HEK293T (cell line): Measurements from ENCODE around the gene TNFAIP6.
"Not testable (repeated sequence)": the region's sequence is repeated elsewhere in the genome, so short reads cannot be mapped to it uniquely, and the experiment has no call there.

Experiments used
- ARNT ChIP-seq: fragments of 450-650 bp; IDR thresholded peaks from 2 replicates; pipeline ENCODE4 v1.6.1; 2017; ENCODE audit warnings: mild to moderate bottlenecking
- BHLHE40 ChIP-seq: fragments of 450-650 bp; IDR thresholded peaks from 2 replicates; pipeline ENCODE4 v1.6.1; 2016; ENCODE audit warnings: mild to moderate bottlenecking, moderate library complexity, borderline replicate concordance
- FOXA1 ChIP-seq: fragments of 450-650 bp; IDR thresholded peaks from 2 replicates; pipeline ENCODE4 v1.6.1; 2016; ENCODE audit warnings: mild to moderate bottlenecking
- FOXM1 ChIP-seq: fragments of 450-650 bp; IDR thresholded peaks from 2 replicates; pipeline ENCODE4 v1.6.1; 2017; ENCODE audit warnings: mild to moderate bottlenecking, borderline replicate concordance
- SP1 ChIP-seq: fragments of 450-650 bp; IDR thresholded peaks from 2 replicates; pipeline ENCODE4 v1.6.1; 2017
- SUZ12 ChIP-seq: fragments of 450-650 bp; IDR thresholded peaks from 2 replicates; pipeline ENCODE4 v1.6.1; 2016; ENCODE audit warnings: mild to moderate bottlenecking

DNA sequence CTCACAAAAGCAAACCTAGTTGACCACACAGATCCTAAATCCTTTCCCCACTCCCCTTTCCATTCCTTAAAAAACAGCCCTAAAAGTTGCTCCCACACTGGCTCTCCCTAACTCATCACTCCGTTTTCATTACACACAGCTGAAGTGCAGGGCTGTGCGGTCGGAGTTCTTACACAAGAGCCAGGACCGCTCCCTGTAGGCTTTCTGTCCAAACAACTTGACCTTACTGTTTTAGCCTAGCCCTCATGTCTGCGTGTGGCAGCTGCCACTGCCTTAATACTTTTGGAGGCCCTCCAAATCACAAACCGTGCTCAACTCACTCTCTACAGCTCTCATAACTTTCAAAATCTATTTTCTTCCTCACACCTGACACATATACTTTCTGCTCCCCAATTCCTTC is 45.0 kb upstream of the TNFAIP6 start:
- not testable (repeated sequence) for TF ChIP-seq FOXM1, FOXA1, SUZ12, BHLHE40, SP1, ARNT
